Fibroblast of pulmonary artery (primary cell): Measurements from ENCODE around the gene COX7A2L.

Experiments used
- DNase-seq: peaks from one replicate; pipeline ENCODE4 v3.0.0-alpha.2; 2010; ENCODE audit warnings: low read depth
- H3K4me3 ChIP-seq: replicated peaks from 2 replicates; pipeline ENCODE4 v1.5.1; 2011; ENCODE audit warnings: low read depth, mild to moderate bottlenecking, control low read depth, low read length, moderate library complexity
- TF ChIP-seq, protein P1 (sequence below): IDR thresholded peaks from 2 replicates; pipeline ENCODE4 v1.5.1; 2011; ENCODE audit warnings: mild to moderate bottlenecking, control low read depth, low read length, inconsistent platforms; ENCODE audit errors: missing control alignments

Gene COX7A2L

DNA sequence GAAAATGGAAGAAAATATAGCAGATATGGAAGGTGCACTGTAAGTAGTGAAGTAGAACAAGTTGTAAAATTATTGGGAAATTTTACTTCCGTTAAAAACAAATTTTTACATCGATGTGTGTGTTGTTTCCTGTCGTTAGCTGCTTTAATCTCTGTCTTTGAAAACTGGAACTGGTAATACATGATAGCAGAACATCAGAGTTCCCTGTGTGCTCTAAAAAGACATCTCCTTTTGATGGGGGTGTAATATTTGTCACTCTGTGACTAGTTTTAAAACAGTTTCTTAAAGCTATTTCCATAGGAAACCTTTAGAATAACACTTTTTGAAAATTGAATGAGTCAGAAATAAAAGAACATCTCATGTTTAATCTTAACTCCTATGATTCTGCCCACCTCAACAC lies 43.5 kb downstream of the COX7A2L start:
- TF ChIP-seq, protein P1, sequence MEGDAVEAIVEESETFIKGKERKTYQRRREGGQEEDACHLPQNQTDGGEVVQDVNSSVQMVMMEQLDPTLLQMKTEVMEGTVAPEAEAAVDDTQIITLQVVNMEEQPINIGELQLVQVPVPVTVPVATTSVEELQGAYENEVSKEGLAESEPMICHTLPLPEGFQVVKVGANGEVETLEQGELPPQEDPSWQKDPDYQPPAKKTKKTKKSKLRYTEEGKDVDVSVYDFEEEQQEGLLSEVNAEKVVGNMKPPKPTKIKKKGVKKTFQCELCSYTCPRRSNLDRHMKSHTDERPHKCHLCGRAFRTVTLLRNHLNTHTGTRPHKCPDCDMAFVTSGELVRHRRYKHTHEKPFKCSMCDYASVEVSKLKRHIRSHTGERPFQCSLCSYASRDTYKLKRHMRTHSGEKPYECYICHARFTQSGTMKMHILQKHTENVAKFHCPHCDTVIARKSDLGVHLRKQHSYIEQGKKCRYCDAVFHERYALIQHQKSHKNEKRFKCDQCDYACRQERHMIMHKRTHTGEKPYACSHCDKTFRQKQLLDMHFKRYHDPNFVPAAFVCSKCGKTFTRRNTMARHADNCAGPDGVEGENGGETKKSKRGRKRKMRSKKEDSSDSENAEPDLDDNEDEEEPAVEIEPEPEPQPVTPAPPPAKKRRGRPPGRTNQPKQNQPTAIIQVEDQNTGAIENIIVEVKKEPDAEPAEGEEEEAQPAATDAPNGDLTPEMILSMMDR, result no peak
- DNase-seq, result no peak
- H3K4me3 ChIP-seq, result no peak overlapping the region

DNA sequence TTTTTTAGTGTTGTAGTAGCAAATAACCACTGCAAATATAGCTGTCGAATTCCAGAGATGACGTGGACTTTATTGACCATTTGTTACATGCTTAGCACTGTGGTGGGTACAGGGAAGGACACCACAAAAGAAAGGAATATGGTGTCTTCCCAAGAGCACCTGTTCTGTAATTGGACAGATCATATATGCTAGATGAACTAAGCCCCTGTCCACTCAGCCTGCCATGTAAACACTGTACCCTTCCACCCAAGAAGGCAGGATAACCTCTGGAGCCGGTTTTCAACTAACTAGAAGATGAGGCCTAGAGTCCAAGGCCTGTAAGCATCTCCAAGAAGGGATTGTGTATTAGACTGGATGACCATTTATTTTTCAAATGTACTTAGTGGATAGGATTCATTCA lies 44.1 kb downstream of the COX7A2L start:
- no peak for DNase-seq
- H3K4me3 ChIP-seq, result no peak overlapping the region
- TF ChIP-seq, protein P1, result no peak

DNA sequence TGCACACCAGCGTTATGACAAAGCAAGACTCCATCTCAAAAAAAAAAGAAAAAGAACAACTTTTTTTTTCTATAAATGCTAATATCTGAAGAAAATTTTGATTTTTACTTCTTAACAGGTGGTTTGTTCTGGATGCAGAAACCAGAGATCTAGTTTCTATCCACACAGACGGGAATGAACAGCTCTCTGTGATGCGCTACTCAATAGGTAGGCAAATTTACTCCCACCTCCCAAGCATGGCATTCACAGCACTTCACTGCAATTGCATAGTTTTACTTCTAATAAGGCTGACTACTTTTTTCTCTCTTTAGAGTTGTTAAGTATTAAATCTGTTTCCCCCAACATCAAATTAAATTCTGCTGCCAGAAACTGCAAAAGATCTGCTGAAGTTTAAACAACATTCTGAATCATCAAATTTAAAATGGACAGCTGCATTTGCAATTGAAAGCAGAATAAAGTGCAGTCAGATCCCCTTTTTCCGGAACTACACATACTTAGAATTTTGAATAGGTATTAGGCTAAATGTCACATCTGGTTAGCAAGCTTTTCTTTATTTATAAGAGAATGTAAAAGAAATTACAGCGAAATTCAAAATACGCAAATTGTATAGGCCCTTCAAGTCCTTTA lies 45.1 kb downstream of the COX7A2L start:
- no peak for DNase-seq

DNA sequence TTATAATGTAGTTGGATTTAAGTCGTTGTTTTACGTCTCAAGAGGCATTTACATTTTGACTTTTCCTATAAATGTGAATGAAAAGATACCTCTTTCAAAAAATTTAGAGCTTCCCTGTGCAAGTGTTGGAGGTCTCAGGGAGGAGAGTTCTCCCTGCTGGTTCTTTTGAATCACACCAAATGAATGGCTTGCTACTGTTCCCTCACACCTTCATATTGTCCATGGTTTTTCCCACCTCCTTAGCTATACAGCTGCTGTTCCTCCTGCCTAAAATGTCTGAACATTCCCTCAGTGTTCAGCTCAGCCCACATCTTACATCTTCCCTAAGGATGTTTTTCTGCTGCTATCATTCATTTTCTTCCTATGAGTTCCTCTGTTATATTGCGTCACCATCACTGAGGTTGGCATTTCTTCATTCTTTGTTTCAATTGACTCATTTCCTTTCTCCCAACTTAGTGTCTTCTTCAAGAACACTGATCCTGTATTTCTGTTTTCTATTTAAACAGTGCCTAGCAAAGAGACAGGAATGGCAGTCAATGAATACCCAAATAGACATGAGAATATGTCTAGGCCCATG lies 46.0 kb downstream of the COX7A2L start:
- H3K4me3 ChIP-seq, result no peak overlapping the region
- TF ChIP-seq, protein P1, result no peak
- DNase-seq, result peak; percentile 95

More for the DNA sequence above, 45.1 kb downstream of the COX7A2L start:
- TF ChIP-seq, protein P1, result no peak
- no peak overlapping the region for H3K4me3 ChIP-seq

DNA sequence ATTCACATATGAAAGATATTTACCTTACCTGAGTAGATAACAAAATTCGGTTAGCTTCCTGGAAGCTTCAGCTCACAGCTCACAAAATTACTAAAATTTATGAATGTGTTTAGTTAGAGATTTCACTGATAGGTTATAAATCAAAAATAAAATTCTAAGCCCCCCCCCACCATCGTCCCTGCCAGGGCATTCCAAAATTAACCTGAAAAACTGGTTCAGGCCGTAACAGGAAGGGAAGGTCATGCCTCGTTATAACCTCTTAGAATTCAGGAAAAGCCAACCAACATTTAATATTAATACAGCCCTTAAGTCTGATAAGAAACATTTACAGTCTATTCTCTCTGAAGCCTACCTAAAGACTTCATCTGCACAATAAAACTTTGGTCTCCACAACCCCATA lies 48.9 kb downstream of the COX7A2L start:
- DNase-seq, result no peak
- H3K4me3 ChIP-seq, result no peak overlapping the region
- TF ChIP-seq, protein P1, result no peak

DNA sequence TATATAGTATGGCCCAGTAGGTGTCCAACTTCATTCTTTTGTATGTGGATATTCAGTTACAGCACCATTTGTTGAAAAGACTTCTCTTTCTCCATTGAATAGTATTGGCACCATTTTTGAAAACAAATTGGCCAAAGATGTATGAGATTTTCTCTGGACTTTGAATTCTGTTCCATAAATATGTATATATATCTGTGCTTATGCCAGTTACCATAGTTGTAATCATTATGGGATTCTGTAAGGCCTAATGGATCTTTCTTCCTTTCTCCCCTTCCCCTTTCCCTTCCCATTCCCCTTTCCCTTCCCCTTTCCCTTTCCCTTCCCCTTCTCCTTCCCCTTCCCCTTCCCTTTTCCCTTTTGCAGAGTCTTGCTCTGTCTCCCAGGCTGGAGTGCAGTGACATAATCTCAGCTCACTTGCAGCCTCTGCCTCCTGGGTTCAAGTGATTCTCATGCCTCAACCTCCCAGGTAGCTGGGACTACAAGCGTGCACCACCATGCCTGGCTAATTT lies 51.0 kb downstream of the COX7A2L start:
- no peak overlapping the region for H3K4me3 ChIP-seq
- TF ChIP-seq, protein P1, result no peak
- DNase-seq, result no peak

DNA sequence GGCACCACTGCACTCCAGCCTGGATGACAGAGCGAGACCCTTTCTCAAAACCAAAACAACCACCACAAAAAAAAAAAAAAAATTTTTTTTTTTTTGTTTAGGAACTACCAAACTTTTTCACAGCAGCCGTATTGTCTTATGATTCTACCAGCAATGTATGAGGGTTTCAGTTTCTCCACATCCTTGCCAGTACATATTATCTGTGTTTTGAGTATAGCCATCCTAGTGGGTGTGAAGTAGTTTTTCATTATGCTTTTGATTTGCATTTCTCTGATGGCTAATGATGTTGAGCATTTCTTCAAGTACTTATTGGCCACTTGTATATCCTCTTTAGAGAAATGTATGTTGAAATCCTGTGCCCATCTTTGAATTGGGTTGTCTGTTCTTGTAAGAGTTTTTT lies 51.7 kb downstream of the COX7A2L start:
- TF ChIP-seq, protein P1, result no peak
- DNase-seq, result no peak

More for the DNA sequence above, 51.7 kb downstream of the COX7A2L start:
- H3K4me3 ChIP-seq, result no peak overlapping the region
